ENCODE measurements around the gene NHERF2. TPM values are rescaled to one million over a fixed set of nuclear protein-coding genes. Genes with fewer than 3 reads are reported as not detected.

The NHERF2 gene
- total and polyA plus RNA-seq, 11 donors, result 124 to 496 (median 227) TPM

DNA sequence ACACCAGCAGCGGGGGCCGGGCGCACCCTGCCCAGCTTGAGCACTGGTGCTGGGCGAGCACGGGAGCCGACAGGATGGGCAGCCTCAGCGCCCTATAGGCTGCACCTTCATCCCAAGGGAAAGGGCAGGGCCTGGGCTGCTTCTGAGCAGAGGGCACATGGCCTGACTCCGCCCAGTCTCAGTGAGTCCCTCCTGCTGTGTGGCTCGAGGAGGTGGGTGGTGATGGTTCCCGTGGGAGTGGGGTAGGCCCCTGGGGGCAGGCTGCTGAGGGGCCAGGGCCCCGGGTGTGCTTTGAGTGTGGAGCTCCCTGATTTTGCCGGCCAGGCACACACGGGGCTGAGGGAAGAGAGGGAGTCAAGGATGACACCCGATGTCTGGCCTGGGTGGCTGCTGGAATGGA, 59.0 kb downstream of the NHERF2 start:
- intact Hi-C loops (cut with DNase I), result loop anchor here in 2 of 10 donors (10.0 kb wide), 1 partner anchor 61 kb away; the partner anchor contains the start of gene NHERF2 (in 2 of the 2)
- Histone ChIP-seq H3K4me1 (peaks cover 5 to 35% (median 22%) of the 10 kb centered on the region in 12 donors), H3K27me3 (no peaks in the 10 kb centered on the region), H3K9me3 (no peaks in the 10 kb centered on the region), H3K27ac (peak overlapping the region in 1 of 12 donors; percentile 40), H3K4me3 (no peak overlapping the region), H3K36me3 (peaks cover 0 to 94% (median 65%) of the 10 kb centered on the region in 9 donors)
- WGBS, 4 donors, result 69 to 85% (median 80%) methylated on average over 9 to 14 of the region's 14 CpGs
- DNase-seq, result no peak
- no peak for TF ChIP-seq POLR2A (IDR thresholded peaks at IDR 0.05)
- TF ChIP-seq, protein P1, sequence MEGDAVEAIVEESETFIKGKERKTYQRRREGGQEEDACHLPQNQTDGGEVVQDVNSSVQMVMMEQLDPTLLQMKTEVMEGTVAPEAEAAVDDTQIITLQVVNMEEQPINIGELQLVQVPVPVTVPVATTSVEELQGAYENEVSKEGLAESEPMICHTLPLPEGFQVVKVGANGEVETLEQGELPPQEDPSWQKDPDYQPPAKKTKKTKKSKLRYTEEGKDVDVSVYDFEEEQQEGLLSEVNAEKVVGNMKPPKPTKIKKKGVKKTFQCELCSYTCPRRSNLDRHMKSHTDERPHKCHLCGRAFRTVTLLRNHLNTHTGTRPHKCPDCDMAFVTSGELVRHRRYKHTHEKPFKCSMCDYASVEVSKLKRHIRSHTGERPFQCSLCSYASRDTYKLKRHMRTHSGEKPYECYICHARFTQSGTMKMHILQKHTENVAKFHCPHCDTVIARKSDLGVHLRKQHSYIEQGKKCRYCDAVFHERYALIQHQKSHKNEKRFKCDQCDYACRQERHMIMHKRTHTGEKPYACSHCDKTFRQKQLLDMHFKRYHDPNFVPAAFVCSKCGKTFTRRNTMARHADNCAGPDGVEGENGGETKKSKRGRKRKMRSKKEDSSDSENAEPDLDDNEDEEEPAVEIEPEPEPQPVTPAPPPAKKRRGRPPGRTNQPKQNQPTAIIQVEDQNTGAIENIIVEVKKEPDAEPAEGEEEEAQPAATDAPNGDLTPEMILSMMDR (IDR thresholded peaks at IDR 0.05), result no peak
- ATAC-seq, result no peak

DNA sequence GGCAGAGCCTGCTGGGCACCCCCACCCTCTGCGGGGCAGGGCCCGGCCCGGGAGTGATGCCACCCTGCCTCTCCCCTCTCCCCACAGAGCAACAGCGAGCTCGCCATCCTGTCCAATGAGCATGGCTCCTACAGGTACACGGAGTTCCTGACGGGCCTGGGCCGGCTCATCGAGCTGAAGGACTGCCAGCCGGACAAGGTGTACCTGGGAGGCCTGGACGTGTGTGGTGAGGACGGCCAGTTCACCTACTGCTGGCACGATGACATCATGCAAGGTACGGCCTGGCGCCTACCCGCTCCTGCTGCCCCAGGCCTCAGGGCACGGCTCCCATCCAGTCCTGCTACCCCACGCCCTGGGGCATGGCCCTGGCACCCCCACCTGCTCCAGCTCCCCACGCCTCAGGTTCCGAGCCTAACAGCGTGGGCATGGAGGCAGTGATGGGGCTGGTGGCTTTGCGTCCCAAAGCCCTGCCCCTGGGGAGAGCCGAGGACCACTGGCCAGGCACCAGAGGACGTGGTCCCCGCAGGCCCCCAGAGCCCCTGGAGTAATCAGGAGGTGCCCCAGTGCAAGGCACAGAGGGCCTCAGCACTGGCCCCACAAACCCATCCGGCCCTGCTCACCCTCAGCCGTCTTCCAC, 59.5 kb downstream of the NHERF2 start:
- WGBS, 4 donors, result 92 to 97% (median 92%) methylated on average over 15 to 27 of the region's 27 CpGs
- DNase-seq (no peak), ATAC-seq (no peak)
- Histone ChIP-seq H3K27me3 (no peaks in the 10 kb centered on the region), H3K4me1 (peaks cover 5 to 30% (median 21%) of the 10 kb centered on the region in 12 donors), H3K4me3 (no peak overlapping the region), H3K36me3 (peaks cover 0 to 93% (median 61%) of the 10 kb centered on the region in 9 donors), H3K27ac (no peak overlapping the region), H3K9me3 (no peaks in the 10 kb centered on the region)
- intact Hi-C loops (cut with DNase I), result loop anchor here in 2 of 10 donors (10.0 kb wide), 1 partner anchor 61 kb away; the partner anchor contains the start of gene NHERF2 (in 2 of the 2)
- TF ChIP-seq POLR2A (IDR thresholded peaks at IDR 0.05), result no peak
- TF ChIP-seq, protein P1 (IDR thresholded peaks at IDR 0.05), result no peak

DNA sequence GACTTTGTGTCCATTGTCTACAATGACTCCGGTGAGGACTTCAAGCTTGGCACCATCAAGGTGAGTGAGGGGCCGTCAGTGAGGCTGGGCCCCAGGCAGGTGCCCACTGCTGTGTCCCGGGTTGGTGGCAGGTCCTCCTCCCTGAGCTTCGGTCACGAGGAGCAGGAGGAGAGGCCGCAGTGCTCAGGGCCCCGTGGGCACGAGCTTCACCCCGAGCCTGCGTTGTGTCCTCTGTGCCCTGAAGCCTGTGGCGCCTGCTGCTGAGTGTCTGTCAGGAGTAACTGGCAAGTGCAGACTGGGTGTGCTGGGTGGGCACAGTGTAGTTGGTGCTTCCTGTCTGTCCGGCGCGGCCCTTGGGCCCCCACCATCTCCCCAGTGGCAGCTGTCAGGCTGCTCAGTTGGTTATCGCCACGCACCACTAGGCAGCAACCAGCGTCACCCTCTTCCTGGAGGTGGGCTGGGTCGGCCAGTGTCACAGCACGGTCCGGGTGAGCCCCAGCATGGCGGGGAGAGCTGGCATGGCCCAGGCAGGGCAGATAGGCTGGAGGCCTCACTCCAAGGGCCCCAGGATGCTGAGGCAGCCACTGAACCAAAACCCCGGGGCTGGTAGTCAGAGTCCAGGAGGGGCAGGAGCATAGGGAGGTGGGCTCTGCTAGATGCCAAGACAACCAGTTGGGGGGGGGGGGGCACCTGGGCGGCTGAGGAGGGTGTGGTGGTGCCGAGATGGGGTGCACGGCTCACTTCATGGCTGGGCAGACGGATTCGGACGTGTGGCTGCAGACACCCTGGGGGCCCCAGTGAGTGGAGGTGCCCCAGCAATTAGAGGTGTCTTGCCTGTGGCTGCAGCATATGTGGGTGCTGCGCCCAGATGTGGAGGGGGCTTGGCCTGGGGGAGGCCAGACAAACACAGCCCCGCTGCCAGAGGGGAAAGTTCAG, 60.4 kb downstream of the NHERF2 start:
- ATAC-seq (no peak), DNase-seq (no peak)
- Histone ChIP-seq H3K4me1 (peaks cover under 1 to 27% (median 13%) of the 10 kb centered on the region in 12 donors), H3K4me3 (no peak overlapping the region), H3K27ac (no peak overlapping the region), H3K9me3 (no peaks in the 10 kb centered on the region), H3K36me3 (peaks cover 0 to 95% (median 63%) of the 10 kb centered on the region in 9 donors), H3K27me3 (no peaks in the 10 kb centered on the region)
- 90 to 94% (median 92%) methylated on average over 18 to 30 of the region's 30 CpGs for WGBS, 4 donors
- intact Hi-C loops (cut with DNase I), result loop anchor here in 2 of 10 donors (10.0 kb wide), 1 partner anchor 62 kb away; the partner anchor contains the start of gene NHERF2 (in 2 of the 2)
- TF ChIP-seq POLR2A (IDR thresholded peaks at IDR 0.05), result no peak
- TF ChIP-seq, protein P1 (IDR thresholded peaks at IDR 0.05), result no peak
